Left colon (tissue), 2 donors: ENCODE results near the gene DIS3L. TPM values are rescaled to one million over a fixed set of nuclear protein-coding genes. Genes with fewer than 3 reads are reported as not detected.
"Not testable (repeated sequence)": the region's sequence is repeated elsewhere in the genome, so short reads cannot be mapped to it uniquely, and the experiment has no call there.

Experiments used
- ATAC-seq: fragments of 200-7000 bp; cut with Tn5 transposase; one replicate; pipeline ENCODE4 v1.9.1; 2020; ENCODE audit warnings: mild to moderate bottlenecking, moderate library complexity
- DNase-seq, 2 donors: peaks; one replicate each; pipeline ENCODE4 v3.0.0-alpha.2; 2020
- intact Hi-C, 2 donors: fragments of 100-400 bp; cut with DNase I in 1 of 2; cut with micrococcal nuclease in 1 of 2; formaldehyde crosslinking; loops; one replicate each; pipeline versions ENCODE4 v1.11.2 to v1.14.0; 2022; cut with DNase I, micrococcal nuclease
- long read RNA-seq: library from polyadenylated mRNA; unstranded; transcript quantifications from one replicate; pipeline ENCODE4 v2.0.0, GENCODE V29; 2021
- total RNA-seq, 2 donors: library from RNA; stranded (reverse); fragmentation: NEBNext Ultra II Directional; extraction: Animal tissue kit (Norgen Biotek cat#: 25700); gene quantifications; one replicate each; pipeline ENCODE4 v1.2.1, GENCODE V29; 2021
- donor health status: DM: no; HTN: no; CAD: no.
- donor health status: DM: yes; HTN: yes; CAD: no.

Gene DIS3L
- total RNA-seq: 10 to 100 TPM; 20.1 to 24.4 TPM
- long read RNA-seq, transcript DIS3L-202 (17 exons, 3,647 nt): major isoform, 19 of 32 reads
- long read RNA-seq, partial matches to known transcripts: 5 of 32 reads
- long read RNA-seq, other reads (novel, unspliced or antisense): 7 of 32 reads

GRCh38 chr15:66293419-66294156 lies at the start of gene DIS3L:
Gene DIS3L, plus strand, starts transcription at chr15:66293568. Its CDS starts 29 bp downstream, at chr15:66293597.
- intact Hi-C loops: no loop called here
- ATAC-seq: peak; percentile 87

GRCh38 chr15:66245832-66246231 lies 47.5 kb upstream of the DIS3L start:
- DNase-seq, intact Hi-C loops, ATAC-seq: not testable (repeated sequence)

More at GRCh38 chr15:66293419-66294156, at the start of gene DIS3L:
- peak; percentile 49 to 78 for DNase-seq

- DNase-seq (no peak), ATAC-seq (no peak)
- intact Hi-C loops: no loop called here
These were observed 46.4 kb upstream of the DIS3L start for GRCh38 chr15:66246937-66247336.

GRCh38 chr15:66249605-66250174 lies 43.7 kb upstream of the DIS3L start:
- DNase-seq (no peak), ATAC-seq (no peak)
- intact Hi-C loops: no loop called here

GRCh38 chr15:66251065-66251789 lies 42.1 kb upstream of the DIS3L start:
- intact Hi-C loops: no loop called here
- ATAC-seq: no peak
- DNase-seq: no peak

- intact Hi-C loops: no loop called here
- DNase-seq: peak in 1 of 2 donors; percentile 68
- peak; percentile 86 for ATAC-seq
These were observed 41.3 kb upstream of the DIS3L start for GRCh38 chr15:66251790-66252684.

GRCh38 chr15:66252685-66253417 lies 40.5 kb upstream of the DIS3L start:
- intact Hi-C loops: no loop called here
- ATAC-seq (peak; percentile 45), DNase-seq (peak in 1 of 2 donors; percentile 13)

- DNase-seq (peak in 1 of 2 donors; percentile 20), ATAC-seq (peak; percentile 66)
- intact Hi-C loops: no loop called here
These were observed 39.8 kb upstream of the DIS3L start, which contains the start of gene MEGF11 for GRCh38 chr15:66253418-66254088. Gene MEGF11, minus strand, starts transcription at chr15:66253750. Its CDS starts 125,347 bp downstream, at chr15:66128403.

GRCh38 chr15:66254089-66254950 lies 39.0 kb upstream of the DIS3L start:
- no peak for DNase-seq
- intact Hi-C loops: no loop called here
- no peak for ATAC-seq

GRCh38 chr15:66254951-66255676 lies 38.3 kb upstream of the DIS3L start:
- ATAC-seq (no peak), DNase-seq (no peak)
- intact Hi-C loops: no loop called here

GRCh38 chr15:66256692-66257091 lies 36.7 kb upstream of the DIS3L start:
- no peak for ATAC-seq
- no peak for DNase-seq
- intact Hi-C loops: no loop called here

- intact Hi-C loops: no loop called here
- DNase-seq (no peak), ATAC-seq (no peak)
These were observed 32.3 kb upstream of the DIS3L start for GRCh38 chr15:66261056-66261455.

GRCh38 chr15:66262837-66263236 lies 30.5 kb upstream of the DIS3L start:
- not testable (repeated sequence) for ATAC-seq

GRCh38 chr15:66264859-66265513 lies 28.4 kb upstream of the DIS3L start:
- intact Hi-C loops: no loop called here
- ATAC-seq (no peak), DNase-seq (no peak)

More at GRCh38 chr15:66262837-66263236, 30.5 kb upstream of the DIS3L start:
- DNase-seq, intact Hi-C loops: not testable (repeated sequence)
